ENCODE measurements around the gene CCDC70.

- no peak for TF ChIP-seq ZC3H10 (CRISPR knock-in tag; IDR thresholded peaks at IDR 0.05)
- TF ChIP-seq ZFP3 (CRISPR knock-in tag; IDR thresholded peaks at IDR 0.05) = no peak
- no peak for TF ChIP-seq GLIS3 (CRISPR knock-in tag; IDR thresholded peaks at IDR 0.05)
- no peak for TF ChIP-seq PATZ1 (CRISPR knock-in tag; IDR thresholded peaks at IDR 0.05; ENCODE audit: borderline replicate concordance)
- TF ChIP-seq SNAI2 (CRISPR knock-in tag; IDR thresholded peaks at IDR 0.05) = no peak
- no peak for TF ChIP-seq ISL1 (CRISPR knock-in tag; IDR thresholded peaks at IDR 0.05)
- TF ChIP-seq TOX (CRISPR knock-in tag; IDR thresholded peaks at IDR 0.05; ENCODE audit: borderline replicate concordance) = no peak
- TF ChIP-seq ARNTL (CRISPR knock-in tag; IDR thresholded peaks at IDR 0.05; ENCODE audit: borderline replicate concordance, low read depth) = no peak
- no peak for TF ChIP-seq CREB5 (CRISPR knock-in tag; IDR thresholded peaks at IDR 0.05; ENCODE audit: low read depth)
- TF ChIP-seq ZNF565 (CRISPR knock-in tag; conservative IDR thresholded peaks at IDR 0.05; ENCODE audit: low read depth) = no peak
- no peak for TF ChIP-seq POU6F1 (CRISPR knock-in tag; IDR thresholded peaks at IDR 0.05; ENCODE audit: borderline replicate concordance, low read depth)
- no peak for TF ChIP-seq ZFP30 (CRISPR knock-in tag; IDR thresholded peaks at IDR 0.05)
Observed at GRCh38 chr13:51873837-51874236, 12.1 kb downstream of the CCDC70 start.

Data from SK-N-SH treated with all-trans-retinoic acid at 6 μM for 48 hours (cell line).